HG02623 (cell line): Measurements from ENCODE around the gene PCP4L1.
"Not testable (repeated sequence)": the region's sequence is repeated elsewhere in the genome, so short reads cannot be mapped to it uniquely, and the experiment has no call there.

ENCODE experiments used
- ATAC-seq: cut with Tn5 transposase; IDR thresholded peaks from one replicate; pipeline ENCODE4 v1.9.1; 2021; ENCODE audit warnings: moderate library complexity; ENCODE audit not compliant: unreplicated experiment

PCP4L1 gene

DNA sequence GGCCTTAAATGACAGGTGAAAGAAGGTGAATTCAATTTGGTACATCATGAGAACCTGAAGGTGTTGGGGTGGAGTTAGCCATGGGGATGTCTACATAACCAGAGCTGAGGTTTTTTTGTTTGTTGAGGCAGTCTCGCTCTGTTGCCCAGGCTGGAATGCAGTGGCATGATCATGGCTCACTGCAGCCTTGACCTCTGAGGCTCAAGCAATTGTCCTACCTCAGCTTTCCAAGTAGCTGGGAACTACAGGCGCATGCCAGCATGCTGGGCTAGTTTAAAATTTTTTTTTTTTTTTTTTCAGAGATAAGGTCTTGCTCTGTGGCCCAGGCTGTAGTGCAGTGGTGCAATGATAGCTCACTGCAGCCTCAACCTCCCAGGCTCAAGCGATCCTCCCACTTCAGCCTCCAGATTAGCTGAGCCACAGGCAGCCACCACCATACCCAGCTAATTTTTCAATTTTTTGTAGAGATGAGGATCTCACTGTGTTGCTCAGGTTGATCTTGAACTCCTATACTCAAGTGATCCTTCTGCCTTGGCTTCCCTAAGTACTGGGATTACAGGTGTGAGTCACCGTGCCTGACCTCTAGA, 53.1 kb downstream of the PCP4L1 start:
- ATAC-seq, result no peak

DNA sequence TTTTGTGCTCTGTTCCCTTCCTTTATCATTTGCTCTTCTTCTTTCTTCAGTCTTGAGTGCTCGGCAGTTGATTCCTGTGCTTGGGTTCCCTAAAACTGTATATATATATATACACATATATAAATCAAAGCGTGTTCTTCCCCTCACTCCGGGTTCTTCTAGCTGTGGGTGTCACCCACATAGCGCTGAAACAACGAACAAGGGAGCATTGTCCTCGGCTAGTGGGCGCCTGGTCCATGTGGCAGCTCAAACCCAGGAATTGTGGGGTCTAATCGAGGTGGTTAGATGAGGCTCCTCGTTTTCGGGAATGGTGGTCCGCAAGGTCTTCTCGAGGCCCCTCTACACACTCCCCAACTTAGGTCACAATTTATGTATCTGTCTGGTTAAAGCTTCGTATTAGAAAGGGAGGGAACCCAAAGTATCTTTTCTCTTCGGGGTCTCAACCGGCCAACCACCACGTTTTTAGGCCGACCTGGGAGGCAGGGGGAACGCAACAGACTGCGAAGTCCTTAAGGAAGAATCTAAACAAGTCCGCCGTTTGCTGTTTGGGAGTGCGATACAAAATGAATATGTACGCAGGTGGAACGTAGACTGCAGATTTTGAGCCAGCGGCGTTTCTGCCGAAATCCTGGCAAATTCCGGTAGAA, 55.1 kb downstream of the PCP4L1 start:
- no peak for ATAC-seq

DNA sequence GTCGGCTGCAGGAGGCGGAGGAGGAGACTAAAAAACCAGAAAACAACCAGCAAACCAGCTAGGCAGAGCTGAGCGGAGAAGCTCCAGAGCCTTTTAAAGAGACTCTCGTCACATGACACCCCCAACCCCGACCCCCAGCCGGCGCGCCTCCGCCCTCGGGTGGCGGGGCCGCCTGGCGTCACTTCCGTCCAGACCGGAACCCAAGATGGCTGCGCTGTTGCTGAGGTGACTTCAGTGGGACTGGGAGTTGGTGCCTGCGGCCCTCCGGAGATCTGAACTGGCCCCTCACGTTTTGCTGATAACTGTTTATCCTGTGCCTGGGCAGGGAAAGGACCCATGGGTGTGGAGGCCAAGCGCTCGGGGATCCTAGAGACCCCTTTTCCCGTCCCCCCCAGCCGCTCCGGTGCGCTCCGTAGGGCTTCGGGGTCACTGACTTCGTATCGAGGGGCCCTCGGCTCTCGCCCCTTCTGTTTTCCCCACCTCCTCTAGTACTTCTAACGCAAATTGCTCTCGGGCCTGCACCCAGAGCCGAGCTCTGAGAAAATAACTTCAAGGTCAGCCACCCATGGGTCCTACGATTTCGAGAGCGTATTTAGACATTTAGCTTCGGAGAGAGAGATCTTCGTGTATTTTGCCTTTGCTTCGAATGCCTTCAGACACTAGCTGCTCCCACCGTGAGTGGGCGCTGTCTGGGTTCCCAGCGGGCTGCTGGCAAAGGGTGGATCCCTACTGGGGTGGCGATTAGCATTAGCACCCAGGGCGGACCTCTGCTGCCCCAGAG, 55.8 kb downstream of the PCP4L1 start, which contains the start of gene SDHC:
TSS of gene SDHC (plus strand) at position 181 of the 781 bp plus-strand sequence. CDS start at position 206, 25 bp downstream.
- ATAC-seq, result peak; percentile 93

DNA sequence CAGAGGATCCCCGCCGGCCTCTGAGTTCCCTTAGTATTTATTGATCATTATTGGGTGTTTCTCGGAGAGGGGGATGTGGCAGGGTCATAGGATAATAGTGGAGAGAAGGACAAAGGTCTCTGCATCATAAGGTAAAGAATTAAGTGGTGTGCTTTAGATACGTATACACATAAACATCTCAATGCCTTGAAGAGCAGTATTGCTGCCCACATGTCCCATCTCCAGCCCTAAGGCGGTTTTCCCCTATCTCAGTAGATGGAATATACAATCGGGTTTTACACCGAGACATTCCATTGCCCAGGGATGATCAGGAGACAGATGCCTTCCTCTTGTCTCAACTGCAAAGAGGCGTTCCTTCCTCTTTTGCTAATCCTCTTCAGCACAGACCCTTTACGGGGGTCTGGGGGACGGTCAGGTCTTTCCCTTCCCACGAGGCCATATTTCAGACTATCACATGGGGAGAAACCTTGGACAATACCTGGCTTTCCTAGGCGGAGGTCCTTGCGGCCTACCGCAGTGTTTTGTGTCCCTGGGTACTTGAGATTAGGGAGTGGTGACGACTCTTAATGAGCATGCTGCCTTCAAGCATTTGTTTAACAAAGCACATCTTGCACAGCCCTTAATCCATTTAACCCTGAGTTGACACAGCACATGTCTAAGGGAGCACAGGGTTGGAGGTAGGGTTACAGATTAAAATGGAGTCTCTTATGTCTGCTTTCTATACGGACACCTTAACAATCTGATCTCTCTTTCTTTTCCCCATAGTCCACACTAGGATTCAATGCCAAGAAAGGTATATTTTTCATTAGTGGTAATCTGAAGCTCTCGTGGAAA, 57.5 kb downstream of the PCP4L1 start:
- not testable (repeated sequence) for ATAC-seq

DNA sequence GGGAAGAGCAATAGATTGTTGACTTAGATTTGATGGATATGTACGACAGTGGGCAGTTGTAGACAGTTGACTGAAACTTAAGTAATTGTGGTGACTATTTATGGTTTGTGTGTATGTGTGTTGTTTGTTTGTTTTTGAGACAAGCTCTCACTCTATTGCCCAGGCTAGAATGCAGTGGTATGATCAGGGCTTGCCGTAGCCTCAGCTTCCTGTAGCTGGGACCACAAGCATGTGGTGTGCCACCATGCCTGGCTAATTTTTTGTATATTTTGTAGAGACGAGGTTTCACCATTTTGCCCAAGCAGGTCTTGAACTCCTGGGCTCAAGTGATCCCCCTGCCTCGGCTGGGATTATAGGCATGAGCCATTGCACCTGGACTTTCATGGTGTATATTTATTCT, 65.5 kb downstream of the PCP4L1 start:
- ATAC-seq, result no peak

DNA sequence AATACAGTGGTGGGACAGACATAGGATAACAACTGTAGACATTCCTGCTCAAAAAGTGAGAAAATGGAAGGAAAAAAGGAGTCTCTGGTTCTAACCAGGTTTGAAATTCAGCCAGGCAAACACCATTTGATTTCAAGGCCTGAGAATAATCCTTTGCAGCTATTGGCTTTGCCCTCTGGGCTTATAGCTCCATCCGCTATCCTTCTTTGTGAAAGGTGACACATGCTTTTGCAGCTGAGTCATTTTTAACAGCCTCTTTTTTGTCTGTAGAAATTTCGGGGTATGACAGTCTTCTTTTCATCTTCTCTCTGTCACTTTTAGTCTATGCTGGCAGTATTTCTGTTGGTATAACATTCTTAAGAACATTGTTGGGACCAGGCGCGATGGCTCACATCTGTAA, 71.8 kb downstream of the PCP4L1 start:
- no peak for ATAC-seq

DNA sequence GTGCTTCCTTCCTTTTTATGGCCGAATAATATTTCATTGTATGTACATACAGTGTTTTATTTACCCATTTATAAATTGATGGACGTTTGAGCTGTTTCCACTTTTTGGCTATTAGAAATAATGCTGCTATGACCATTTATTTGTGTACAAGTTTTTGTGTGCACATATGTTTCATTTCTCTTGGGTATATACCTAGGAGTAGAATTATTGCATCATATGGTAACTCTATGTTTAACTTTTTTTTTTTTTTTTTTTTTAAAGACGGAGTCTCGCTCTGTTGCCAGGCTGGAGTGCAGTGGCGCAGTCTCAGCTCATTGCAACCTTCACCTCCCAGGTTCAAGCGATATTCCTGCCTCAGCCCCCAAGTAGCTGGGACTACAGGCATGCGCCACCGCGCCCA, 74.6 kb downstream of the PCP4L1 start:
- ATAC-seq, result no peak
